Choroid plexus epithelial cell (primary cell): Measurements from ENCODE around the gene USP25.
A peak's percentile ranks its signal among the peaks of the same experiment; 100 is the strongest.

Source experiments
- DNase-seq: peaks from one replicate; pipeline ENCODE4 v3.0.0-alpha.2; 2010; ENCODE audit warnings: low read depth
- H3K4me3 ChIP-seq: 2 replicates; pipeline ENCODE4 v1.5.1; 2011; ENCODE audit warnings: low read depth, mild to moderate bottlenecking, control low read depth, low read length, moderate library complexity
- TF ChIP-seq, protein P1 (sequence below): conservative IDR thresholded peaks from 2 replicates; pipeline ENCODE4 v1.5.1; 2011; ENCODE audit warnings: low read depth, mild to moderate bottlenecking, control low read depth, inconsistent platforms, low read length, moderate library complexity

The USP25 gene

DNA sequence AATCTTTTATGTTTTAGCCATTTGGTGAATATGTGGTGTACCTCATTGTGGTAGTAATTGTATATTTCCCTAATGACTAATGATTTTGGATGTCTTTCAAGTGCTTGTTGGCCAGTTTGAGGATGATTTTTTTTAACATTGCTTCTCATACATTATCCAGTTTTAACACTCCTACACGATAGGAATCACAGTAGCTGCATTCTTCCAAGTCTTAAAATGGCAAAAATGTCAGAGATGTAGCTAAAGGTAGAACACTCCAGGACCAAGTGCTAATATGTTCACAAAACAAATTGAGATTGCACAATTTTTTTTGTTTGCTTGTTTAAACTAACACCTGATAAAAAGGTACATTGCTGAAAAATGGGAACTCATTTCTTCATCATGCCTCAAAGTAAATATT lies 11.7 kb downstream of the USP25 start:
- DNase-seq = peak; percentile 33
- no peak overlapping the region for H3K4me3 ChIP-seq
- TF ChIP-seq, protein P1, sequence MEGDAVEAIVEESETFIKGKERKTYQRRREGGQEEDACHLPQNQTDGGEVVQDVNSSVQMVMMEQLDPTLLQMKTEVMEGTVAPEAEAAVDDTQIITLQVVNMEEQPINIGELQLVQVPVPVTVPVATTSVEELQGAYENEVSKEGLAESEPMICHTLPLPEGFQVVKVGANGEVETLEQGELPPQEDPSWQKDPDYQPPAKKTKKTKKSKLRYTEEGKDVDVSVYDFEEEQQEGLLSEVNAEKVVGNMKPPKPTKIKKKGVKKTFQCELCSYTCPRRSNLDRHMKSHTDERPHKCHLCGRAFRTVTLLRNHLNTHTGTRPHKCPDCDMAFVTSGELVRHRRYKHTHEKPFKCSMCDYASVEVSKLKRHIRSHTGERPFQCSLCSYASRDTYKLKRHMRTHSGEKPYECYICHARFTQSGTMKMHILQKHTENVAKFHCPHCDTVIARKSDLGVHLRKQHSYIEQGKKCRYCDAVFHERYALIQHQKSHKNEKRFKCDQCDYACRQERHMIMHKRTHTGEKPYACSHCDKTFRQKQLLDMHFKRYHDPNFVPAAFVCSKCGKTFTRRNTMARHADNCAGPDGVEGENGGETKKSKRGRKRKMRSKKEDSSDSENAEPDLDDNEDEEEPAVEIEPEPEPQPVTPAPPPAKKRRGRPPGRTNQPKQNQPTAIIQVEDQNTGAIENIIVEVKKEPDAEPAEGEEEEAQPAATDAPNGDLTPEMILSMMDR = no peak

DNA sequence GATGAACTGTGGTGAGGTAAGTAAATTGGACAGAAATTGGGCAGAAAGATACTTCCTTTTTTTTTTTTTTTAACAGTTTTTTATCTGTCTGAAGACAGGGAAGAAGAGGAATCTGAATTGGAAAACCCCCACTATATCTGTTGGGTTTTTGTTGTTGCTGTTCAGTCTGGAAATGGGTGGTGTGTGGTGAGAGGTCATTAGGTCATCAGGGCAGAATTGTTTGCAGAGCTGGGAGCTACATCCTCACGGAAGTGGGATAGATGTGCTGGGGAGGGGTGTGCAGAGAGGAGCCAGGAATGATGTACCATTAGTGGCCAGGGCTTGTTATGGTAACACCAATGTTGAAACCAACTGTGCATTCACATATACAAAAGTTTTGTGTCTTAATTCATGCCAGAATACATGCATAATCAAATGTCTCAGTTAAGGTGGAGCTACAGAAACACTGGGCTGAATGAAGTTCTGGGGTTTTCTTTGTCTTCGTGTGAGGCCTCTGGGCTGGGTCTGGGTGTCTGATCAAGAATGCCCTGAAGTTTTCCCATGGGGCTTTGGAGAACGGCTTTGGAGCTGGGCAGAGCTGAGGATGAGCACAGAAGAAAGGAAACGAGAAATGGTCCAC lies 12.4 kb downstream of the USP25 start:
- DNase-seq = peak; percentile 21
- no peak overlapping the region for H3K4me3 ChIP-seq
- TF ChIP-seq, protein P1 = no peak

DNA sequence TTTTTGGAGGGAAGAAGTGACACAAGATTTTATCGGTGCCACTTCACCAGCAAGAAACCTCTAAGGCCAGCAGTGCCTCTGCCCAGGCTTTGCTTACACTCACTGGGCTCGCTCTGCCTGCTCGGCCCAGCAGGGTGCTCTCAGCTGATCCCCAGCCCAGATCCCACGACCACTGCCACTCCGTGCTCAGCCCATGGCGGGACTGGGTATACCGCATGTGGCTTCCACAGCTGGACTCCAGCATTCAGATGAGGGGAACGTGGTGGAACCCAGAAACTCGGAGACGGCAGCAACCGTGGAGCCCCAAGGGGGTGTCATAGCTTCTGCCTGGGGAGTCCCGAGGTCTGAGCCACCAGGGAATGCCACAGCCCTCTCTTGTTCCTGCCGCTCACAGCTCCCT lies 12.9 kb downstream of the USP25 start:
- DNase-seq = no peak
- TF ChIP-seq, protein P1 = no peak
- no peak overlapping the region for H3K4me3 ChIP-seq

DNA sequence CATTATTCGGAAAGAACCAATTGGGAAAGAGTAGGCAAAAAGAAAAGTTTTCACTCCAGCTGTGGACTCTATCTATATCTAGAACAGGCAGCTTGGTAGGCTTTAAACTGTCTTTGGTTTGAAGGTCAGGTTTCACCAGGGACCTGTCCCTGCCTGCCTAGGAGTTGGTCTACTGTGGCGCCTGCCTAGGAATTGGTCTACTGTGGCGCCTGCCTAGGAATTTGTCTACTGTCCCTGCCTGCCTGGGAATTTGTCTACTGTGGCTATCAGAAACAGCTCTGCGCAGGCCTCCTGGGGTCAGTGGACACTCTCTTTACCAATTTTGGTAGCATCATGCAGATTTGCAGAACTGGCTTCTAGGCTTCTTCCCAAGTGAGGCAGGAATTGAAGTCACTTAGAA lies 13.8 kb downstream of the USP25 start:
- no peak for DNase-seq

DNA sequence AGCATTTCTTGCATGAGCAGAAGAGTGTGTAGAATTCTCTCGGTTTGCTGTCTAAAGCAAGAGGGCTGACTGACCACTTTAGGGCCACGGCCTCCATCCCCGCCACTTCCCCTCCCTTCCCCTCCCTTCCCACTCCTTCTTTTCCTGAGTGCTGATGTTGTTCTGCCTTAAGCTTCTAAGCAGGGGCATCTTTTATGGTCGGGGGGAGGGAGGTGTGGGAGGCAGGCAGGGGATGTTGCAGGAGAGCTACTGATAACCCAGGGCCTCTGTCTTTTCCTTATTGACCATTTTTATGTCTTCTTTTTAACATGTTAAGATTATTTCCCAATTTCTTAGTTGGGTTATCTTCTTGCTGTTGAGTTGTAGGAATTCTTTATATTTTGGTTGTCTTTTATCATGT lies 15.1 kb downstream of the USP25 start:
- TF ChIP-seq, protein P1 = no peak
- no peak for DNase-seq
- H3K4me3 ChIP-seq = no peak overlapping the region

More for the DNA sequence above, 13.8 kb downstream of the USP25 start:
- H3K4me3 ChIP-seq = no peak overlapping the region
- TF ChIP-seq, protein P1 = no peak

DNA sequence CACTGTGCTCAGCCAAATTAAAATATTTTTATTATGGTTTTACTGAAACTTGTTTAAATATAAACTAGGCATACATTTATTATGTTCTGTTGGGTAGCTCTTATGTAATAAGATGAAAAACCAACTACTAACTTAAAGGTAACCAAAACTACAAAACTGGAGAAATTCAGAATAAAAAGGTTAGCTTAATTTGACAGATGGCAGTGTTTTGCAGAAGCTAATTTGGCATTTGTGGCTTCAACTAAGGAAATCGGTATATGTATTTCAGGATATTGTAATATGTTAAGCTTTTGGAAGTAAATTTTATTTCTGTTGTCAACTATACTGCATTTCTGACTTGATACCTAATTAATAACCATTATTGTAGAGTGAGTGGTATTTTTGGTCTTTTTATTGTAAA lies 18.8 kb downstream of the USP25 start:
- no peak overlapping the region for H3K4me3 ChIP-seq
- TF ChIP-seq, protein P1 = no peak
- DNase-seq = no peak
